OCI-LY3 (cell line): Measurements from ENCODE around the gene PTPRD.

ENCODE experiments used
- H2AFZ ChIP-seq: fragments of 200-600, 300-600 bp; shearing (Covaris generic); 2 replicates; pipeline ENCODE4 v1.6.0; 2014; ENCODE audit warnings: antibody characterized with exemption, low read depth, low read length
- H3K27ac ChIP-seq: fragments of 200-600, 300-600 bp; sonication (generic); 2 replicates; pipeline ENCODE4 v1.5.1; 2014; ENCODE audit warnings: mild to moderate bottlenecking, low read length, moderate library complexity, mixed read lengths
- H3K27me3 ChIP-seq: fragments of 200-600, 300-600 bp; sonication (generic); 2 replicates; pipeline ENCODE4 v1.6.1; 2014; ENCODE audit warnings: low read depth, low read length, mixed read lengths
- H3K36me3 ChIP-seq: fragments of 200-600, 300-600 bp; sonication (generic); replicated peaks from 2 replicates; pipeline ENCODE3; 2014; ENCODE audit warnings: low read depth, low read length, mixed read lengths
- H3K4me1 ChIP-seq: fragments of 300-600, 200-600 bp; sonication (generic); 2 replicates; pipeline ENCODE4 v1.6.1; 2014; ENCODE audit warnings: low read length, mixed read lengths
- H3K4me2 ChIP-seq: fragments of 200-600, 300-600 bp; sonication (generic); 2 replicates; pipeline ENCODE4 v1.6.1; 2014; ENCODE audit warnings: low read length, mixed read lengths
- H3K4me3 ChIP-seq: fragments of 300-600, 200-600 bp; sonication (generic); 2 replicates; pipeline ENCODE4 v1.5.1; 2014; ENCODE audit warnings: antibody characterized with exemption, mild to moderate bottlenecking, low read length, moderate library complexity
- H3K79me2 ChIP-seq: fragments of 300-600, 200-600 bp; shearing (Covaris generic); 2 replicates; pipeline ENCODE4 v1.6.1; 2014; ENCODE audit warnings: mild to moderate bottlenecking, low read length, mixed read lengths
- H3K9ac ChIP-seq: fragments of 300-600, 200-600 bp; shearing (Covaris generic); 2 replicates; pipeline ENCODE4 v1.6.0; 2014; ENCODE audit warnings: mild to moderate bottlenecking, low read length, moderate library complexity
- H3K9me3 ChIP-seq: fragments of 200-600, 300-600 bp; shearing (Covaris generic); 2 replicates; pipeline ENCODE4 v1.6.1; 2014; ENCODE audit warnings: low read length, mixed read lengths; ENCODE audit not compliant: insufficient read depth
- H4K20me1 ChIP-seq: fragments of 200-600, 300-600 bp; sonication (generic); 2 replicates; pipeline ENCODE4 v1.6.1; 2016; ENCODE audit warnings: low read length, mixed read lengths; ENCODE audit not compliant: insufficient read depth
- CTCF ChIP-seq: fragments of 200-600, 300-600 bp; sonication (generic); IDR thresholded peaks from 2 replicates; pipeline ENCODE4 v1.5.1; 2014; ENCODE audit warnings: antibody characterized with exemption, low read length, low read depth
- EZH2phosphoT487 ChIP-seq: fragments of 200-600 bp; shearing (Covaris generic); IDR thresholded peaks from 2 replicates; pipeline ENCODE4 v1.6.1; 2018; ENCODE audit warnings: antibody characterized with exemption, mixed run types, low read depth

Gene PTPRD

GRCh38 chr9:9592104-9592503 lies 1020.7 kb downstream of the PTPRD start:
- Histone ChIP-seq H3K79me2 (no peaks in the 10 kb centered on the region), H3K36me3 (no peaks in the 10 kb centered on the region)
- TF ChIP-seq EZH2phosphoT487 = no peak

GRCh38 chr9:9585920-9586319 lies 1026.9 kb downstream of the PTPRD start:
- TF ChIP-seq CTCF (no peak), EZH2phosphoT487 (no peak)
- Histone ChIP-seq H3K27ac (no peak overlapping the region), H4K20me1 (no peaks in the 10 kb centered on the region), H3K4me1 (no peaks in the 10 kb centered on the region), H3K4me2 (no peak overlapping the region), H3K27me3 (no peaks in the 10 kb centered on the region), H2AFZ (no peak overlapping the region), H3K9ac (no peak overlapping the region), H3K79me2 (no peaks in the 10 kb centered on the region), H3K36me3 (no peaks in the 10 kb centered on the region), H3K4me3 (no peak overlapping the region), H3K9me3 (no peaks in the 10 kb centered on the region)

More at GRCh38 chr9:9592104-9592503, 1020.7 kb downstream of the PTPRD start:
- H3K4me1 ChIP-seq = no peaks in the 10 kb centered on the region
- H3K9ac ChIP-seq = no peak overlapping the region
- no peak overlapping the region for H3K4me2 ChIP-seq
- H2AFZ ChIP-seq = no peak overlapping the region
- no peak overlapping the region for H3K27ac ChIP-seq
- no peaks in the 10 kb centered on the region for H3K9me3 ChIP-seq
- H4K20me1 ChIP-seq = no peaks in the 10 kb centered on the region
- no peak overlapping the region for H3K4me3 ChIP-seq
- no peaks in the 10 kb centered on the region for H3K27me3 ChIP-seq

- Histone ChIP-seq H3K9me3 (no peaks in the 10 kb centered on the region), H2AFZ (no peak overlapping the region), H3K27ac (no peak overlapping the region), H4K20me1 (no peaks in the 10 kb centered on the region), H3K4me3 (no peak overlapping the region), H3K9ac (no peak overlapping the region), H3K4me2 (no peak overlapping the region), H3K4me1 (no peaks in the 10 kb centered on the region), H3K27me3 (no peaks in the 10 kb centered on the region), H3K36me3 (no peaks in the 10 kb centered on the region), H3K79me2 (no peaks in the 10 kb centered on the region)
- TF ChIP-seq EZH2phosphoT487 = no peak
- TF ChIP-seq CTCF = no peak
Observed at GRCh38 chr9:9574080-9574479, 1038.7 kb downstream of the PTPRD start.

- no peaks in the 10 kb centered on the region for H3K27me3 ChIP-seq
Observed at GRCh38 chr9:9565700-9566099, 1047.1 kb downstream of the PTPRD start.

More at GRCh38 chr9:9565700-9566099, 1047.1 kb downstream of the PTPRD start:
- Histone ChIP-seq H3K79me2 (no peaks in the 10 kb centered on the region), H4K20me1 (no peaks in the 10 kb centered on the region), H2AFZ (no peak overlapping the region), H3K27ac (no peak overlapping the region), H3K4me2 (no peak overlapping the region), H3K9ac (no peak overlapping the region), H3K4me1 (no peaks in the 10 kb centered on the region), H3K36me3 (no peaks in the 10 kb centered on the region), H3K4me3 (no peak overlapping the region), H3K9me3 (no peaks in the 10 kb centered on the region)
- no peak for TF ChIP-seq EZH2phosphoT487
- no peak for TF ChIP-seq CTCF
